HG02938 (cell line): ENCODE results near the gene TM9SF2.
A peak's percentile ranks its signal among the peaks of the same experiment; 100 is the strongest.

Experiments used
- ATAC-seq: cut with Tn5 transposase; IDR thresholded peaks from one replicate; pipeline ENCODE4 v1.9.1; 2021; ENCODE audit warnings: mild to moderate bottlenecking, moderate library complexity; ENCODE audit not compliant: unreplicated experiment

The TM9SF2 gene

GRCh38 chr13:99575376-99576120 lies 74.3 kb downstream of the TM9SF2 start:
- ATAC-seq: no peak

GRCh38 chr13:99577934-99578917 lies 77.0 kb downstream of the TM9SF2 start:
- no peak for ATAC-seq

GRCh38 chr13:99580500-99581268 lies 79.4 kb downstream of the TM9SF2 start:
- ATAC-seq: no peak

GRCh38 chr13:99582511-99582910 lies 81.2 kb downstream of the TM9SF2 start:
- ATAC-seq: no peak

GRCh38 chr13:99585609-99586008 lies 84.3 kb downstream of the TM9SF2 start:
- ATAC-seq: no peak

GRCh38 chr13:99587021-99587420 lies 85.7 kb downstream of the TM9SF2 start:
- ATAC-seq: no peak

GRCh38 chr13:99587893-99588606 lies 86.8 kb downstream of the TM9SF2 start:
- no peak for ATAC-seq

- ATAC-seq: no peak
Observed at GRCh38 chr13:99589575-99589974, 88.3 kb downstream of the TM9SF2 start.

- no peak for ATAC-seq
Observed at GRCh38 chr13:99590519-99591011, 89.3 kb downstream of the TM9SF2 start.

GRCh38 chr13:99596180-99596579 lies 94.9 kb downstream of the TM9SF2 start:
- no peak for ATAC-seq

GRCh38 chr13:99600318-99600717 lies 99.0 kb downstream of the TM9SF2 start:
- no peak for ATAC-seq

GRCh38 chr13:99601535-99601934 lies 100.3 kb downstream of the TM9SF2 start:
- no peak for ATAC-seq

GRCh38 chr13:99604636-99605035 lies 103.4 kb downstream of the TM9SF2 start:
- ATAC-seq: no peak

GRCh38 chr13:99605420-99606323 lies 104.4 kb downstream of the TM9SF2 start:
- ATAC-seq: peak; percentile 53

GRCh38 chr13:99606324-99607066 lies 105.2 kb downstream of the TM9SF2 start, which contains the start of gene CLYBL:
TSS of gene CLYBL (plus strand) at chr13:99606690.
- peak; percentile 69 for ATAC-seq

- no peak for ATAC-seq
Observed at GRCh38 chr13:99608345-99608744, 107.1 kb downstream of the TM9SF2 start.

- ATAC-seq: no peak
Observed at GRCh38 chr13:99610702-99611289, 109.5 kb downstream of the TM9SF2 start.
